RCC 7860 (cell line): ENCODE results near the gene TNFRSF1A.

Experiments
- DNase-seq: peaks from one replicate; pipeline ENCODE4 v3.0.0-alpha.2; 2015; ENCODE audit warnings: low spot score
- FAIRE-seq: peaks from 2 replicates; lab custom pipeline; 2012; peaks lifted over from hg19 to GRCh38; lab: Jason Lieb, UNC

TNFRSF1A gene

DNA sequence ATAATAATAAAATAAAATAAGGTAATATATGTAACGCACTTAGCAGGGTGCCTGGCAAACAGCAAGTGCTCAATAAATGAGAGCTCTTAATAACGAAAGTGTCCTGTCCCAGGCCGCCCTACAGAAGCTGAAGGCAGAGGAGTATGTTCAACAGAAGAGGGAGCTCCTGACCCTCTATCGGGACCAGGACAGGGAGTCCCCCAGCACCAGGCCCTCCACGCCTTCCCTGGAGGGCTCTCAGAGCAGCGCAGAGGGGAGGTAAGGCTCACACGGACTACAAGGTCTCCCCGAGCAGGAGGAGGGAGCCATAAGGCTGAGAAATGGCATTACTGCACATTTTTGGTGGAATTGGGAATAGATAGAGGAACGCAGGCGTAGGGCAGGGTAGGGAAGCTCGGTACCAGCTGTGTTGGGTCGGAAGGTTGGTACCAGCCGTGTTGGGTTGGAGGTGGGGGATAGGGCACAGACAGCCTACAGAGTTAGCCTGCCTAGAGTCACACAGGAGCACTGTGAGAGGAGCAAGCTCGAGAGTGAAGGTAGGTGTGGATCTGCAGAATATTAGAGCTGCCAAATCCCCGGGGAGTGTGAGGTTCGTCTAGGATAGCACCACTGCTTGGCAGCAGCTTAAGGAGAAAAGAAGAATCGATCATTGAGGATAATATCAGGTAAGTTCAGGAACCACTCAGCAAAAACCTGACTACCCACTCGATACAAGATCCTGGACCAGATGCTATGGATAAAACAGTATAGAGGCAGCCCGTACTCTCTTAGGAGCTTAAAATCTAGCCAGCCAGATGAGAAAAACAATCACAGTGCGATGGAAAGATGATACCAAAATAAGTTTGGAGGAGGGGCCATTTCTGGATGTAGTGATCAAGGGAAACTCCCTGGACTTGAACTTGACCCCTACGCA lies 15.3 kb downstream of the TNFRSF1A start:
- FAIRE-seq: no peak
- no peak for DNase-seq

DNA sequence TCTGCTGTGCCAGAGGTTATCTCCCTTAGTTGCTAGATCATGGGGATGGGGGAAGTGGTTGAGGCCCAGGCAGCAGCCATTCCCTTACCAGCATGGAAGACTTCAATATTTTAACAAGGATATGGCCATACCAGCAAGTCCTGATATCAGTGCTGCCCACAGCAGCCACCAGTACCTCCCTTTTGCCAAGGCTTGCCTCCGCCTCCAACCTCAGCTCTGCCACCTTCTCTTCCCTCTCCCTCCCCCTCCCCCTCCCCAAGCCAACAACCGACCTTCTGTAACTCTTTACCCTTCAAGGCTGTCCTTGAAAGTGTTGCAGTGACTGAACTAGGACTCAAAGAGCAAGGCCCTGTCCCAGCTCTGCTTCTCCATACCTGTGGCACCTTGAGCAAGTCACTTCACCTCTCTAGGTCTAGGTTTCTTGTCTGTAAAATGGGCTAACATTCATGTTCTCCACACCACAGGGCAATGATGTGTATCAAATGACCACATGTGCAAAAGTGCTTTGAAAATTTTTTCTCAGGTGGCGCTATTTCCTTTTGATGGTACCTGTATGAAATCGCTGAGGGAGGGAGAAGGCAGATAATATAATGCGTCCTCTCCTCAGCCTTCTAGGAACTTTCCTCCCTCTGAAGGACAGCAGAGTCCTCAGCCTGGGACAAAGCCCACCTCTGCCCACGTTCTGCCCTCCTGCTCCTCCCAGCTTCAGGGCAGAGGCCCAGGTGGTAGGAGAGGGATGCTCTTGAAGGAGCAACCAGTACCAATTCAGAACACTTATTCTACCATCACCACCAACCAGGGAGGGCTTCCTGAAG lies 16.7 kb downstream of the TNFRSF1A start:
- FAIRE-seq (no peak), DNase-seq (no peak)

DNA sequence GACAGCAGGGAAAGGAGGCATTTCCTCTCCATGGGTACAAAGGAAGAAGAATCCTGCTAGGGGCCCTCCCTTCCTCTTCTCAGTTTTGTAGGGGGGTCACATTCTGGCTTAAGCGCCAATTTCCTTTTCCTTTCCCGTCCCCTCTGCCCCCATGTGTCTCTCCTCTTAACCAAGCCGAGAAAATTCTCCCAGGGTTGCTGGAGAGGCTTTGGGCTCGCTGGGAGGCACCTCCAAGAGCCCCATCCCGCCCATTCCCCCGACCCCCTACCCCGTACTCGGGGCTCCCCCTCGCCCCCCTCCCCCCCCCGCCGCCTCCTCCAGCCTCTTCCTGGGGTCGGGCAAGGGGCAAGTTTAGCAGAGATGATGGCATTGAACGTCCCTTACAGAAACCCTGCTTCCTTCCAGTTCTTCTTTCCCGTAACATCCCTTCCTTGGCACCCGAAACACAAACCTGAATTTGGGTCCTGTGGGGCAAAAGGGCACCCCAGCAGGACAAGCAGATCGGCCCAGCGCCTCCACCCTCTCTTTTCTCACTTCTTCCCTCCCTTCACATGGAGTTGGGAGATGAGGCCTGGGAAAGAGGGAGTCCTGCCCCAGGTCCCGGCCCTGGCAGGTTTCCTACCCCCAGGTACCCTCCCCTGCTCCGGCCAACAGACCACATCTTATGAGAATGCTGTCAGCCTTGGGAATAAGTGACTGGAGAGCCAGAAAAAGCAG lies 17.7 kb downstream of the TNFRSF1A start:
- no peak for DNase-seq
- no peak for FAIRE-seq

DNA sequence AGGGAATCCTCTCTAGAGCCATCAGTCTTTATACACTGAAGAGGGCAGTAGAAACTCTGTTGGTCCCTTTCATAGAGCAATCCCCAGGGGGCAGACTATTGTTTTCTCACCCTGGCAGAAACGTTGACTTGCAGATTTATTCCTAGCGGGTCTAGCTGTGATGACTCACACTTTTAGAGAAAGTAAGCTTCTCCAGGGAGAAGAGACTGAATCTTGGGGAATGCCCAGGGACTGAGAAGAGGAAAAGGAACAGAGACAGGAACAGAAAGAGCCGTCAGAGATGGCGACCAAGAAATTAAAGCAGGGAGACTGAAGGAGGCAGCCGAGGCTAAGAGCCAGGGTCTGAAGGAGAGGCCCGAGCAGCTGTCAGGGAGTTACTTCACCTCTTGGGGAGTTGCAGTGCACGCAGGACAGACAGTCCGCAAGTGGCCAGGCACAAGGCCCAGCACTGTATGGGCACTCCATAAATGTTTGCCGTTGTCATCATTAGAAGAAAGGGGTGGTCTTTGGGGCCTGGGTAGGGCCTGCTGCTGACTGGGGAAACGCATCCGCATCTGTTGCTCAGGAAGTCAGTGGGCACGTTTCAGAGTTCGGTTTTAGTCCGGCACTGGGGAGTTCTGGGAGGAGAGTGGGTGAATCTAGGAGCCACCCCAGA lies 18.4 kb downstream of the TNFRSF1A start:
- peak; percentile 90 for FAIRE-seq
- peak; percentile 91 for DNase-seq

DNA sequence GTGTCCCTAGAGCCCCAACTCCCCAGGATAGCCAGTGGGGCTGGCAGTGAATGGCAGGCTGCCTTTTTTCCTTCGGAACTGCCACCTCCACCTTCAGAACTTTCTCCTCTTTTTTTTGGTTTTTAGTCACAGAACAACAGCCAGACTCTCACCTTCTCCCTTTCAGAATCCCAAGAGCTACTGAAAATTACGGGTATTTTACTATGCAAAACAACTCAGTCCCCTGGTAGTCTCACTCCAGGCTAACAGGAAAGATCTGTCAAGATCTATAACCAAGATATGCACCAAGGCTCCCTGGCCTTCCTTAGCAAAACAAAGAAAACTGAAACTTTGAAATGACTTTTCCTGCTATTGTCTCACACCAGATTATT lies 18.9 kb downstream of the TNFRSF1A start:
- DNase-seq (no peak), FAIRE-seq (no peak)

DNA sequence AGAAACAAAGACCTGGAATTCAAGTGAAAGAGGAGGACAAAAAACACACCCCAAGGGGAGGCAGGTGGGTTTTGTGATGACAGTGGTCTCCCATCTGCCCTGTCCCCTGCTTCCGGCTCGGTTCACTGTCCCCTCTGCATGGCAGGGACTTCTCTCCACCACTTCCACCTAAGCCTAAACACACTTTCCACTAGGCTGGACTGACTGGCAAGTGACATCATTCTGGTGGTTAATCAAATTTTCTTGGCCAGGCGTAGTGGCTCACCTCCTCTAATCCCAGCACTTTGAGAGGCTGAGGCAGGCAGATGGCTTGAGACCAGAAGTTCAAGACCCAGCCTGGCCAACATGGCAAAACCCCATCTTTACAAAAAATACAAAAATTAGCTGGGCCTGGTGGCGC lies 19.5 kb downstream of the TNFRSF1A start:
- FAIRE-seq: no peak

GRCh38 chr12:6321905-6322304 lies 20.0 kb downstream of the TNFRSF1A start:
- FAIRE-seq: no peak
- DNase-seq: no peak

More for the DNA sequence above, 19.5 kb downstream of the TNFRSF1A start:
- no peak for DNase-seq

GRCh38 chr12:6319446-6319845 lies 22.4 kb downstream of the TNFRSF1A start:
- FAIRE-seq (no peak), DNase-seq (no peak)

DNA sequence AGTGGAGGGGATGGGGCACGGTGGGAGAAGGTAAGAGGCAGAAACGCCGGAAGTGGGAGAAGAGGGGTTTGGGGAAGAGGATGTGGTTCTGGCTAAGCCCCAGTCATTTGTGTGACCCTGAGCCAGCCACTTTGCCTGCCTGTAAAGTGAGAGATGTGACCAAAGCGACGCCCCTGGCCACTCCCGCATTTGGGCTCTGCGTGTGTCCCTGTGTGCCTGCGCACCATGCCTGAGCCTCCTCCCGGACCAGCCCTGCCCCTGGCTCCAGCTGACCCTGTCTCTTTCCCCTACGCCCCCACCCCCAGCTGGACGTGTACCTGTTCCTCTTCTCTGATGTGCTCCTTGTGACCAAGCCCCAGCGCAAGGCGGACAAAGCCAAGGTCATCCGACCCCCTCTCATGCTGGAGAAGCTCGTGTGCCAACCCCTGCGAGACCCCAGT lies 23.4 kb downstream of the TNFRSF1A start:
- FAIRE-seq: no peak
- no peak for DNase-seq

DNA sequence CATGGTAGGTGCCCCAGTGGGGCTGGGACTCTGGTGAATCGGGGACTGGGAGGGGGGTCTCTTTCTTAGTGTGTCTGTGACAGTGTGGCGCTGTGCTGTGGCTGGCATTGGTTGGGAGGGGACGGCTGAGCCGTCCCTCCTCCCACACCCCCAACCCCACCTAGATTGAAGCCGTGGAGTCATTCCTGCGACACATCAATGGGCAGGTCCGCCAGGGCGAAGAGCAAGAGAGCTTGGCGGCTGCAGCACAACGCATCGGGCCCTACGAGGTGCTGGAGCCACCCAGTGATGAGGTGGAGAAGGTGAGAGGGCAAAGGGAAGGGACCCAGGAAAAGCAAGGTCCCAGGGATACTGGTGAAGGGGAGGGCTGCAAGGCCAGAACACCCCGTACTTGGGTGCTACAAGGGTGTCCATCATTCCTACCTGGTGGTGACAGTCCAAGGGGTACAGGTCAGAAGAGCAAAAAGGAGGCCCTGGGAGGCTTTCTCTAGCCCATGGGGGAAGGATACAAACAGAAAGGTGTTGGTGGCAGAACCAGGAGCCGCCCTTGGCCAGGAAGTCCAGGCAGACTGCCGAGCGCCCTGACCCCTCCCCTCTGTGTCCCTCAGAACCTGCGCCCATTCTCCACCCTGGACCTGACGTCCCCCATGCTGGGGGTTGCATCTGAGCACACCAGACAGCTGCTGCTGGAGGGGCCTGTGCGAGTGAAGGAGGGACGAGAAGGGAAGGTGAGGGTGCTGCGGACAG lies 24.0 kb downstream of the TNFRSF1A start:
- no peak for DNase-seq
- FAIRE-seq: no peak

DNA sequence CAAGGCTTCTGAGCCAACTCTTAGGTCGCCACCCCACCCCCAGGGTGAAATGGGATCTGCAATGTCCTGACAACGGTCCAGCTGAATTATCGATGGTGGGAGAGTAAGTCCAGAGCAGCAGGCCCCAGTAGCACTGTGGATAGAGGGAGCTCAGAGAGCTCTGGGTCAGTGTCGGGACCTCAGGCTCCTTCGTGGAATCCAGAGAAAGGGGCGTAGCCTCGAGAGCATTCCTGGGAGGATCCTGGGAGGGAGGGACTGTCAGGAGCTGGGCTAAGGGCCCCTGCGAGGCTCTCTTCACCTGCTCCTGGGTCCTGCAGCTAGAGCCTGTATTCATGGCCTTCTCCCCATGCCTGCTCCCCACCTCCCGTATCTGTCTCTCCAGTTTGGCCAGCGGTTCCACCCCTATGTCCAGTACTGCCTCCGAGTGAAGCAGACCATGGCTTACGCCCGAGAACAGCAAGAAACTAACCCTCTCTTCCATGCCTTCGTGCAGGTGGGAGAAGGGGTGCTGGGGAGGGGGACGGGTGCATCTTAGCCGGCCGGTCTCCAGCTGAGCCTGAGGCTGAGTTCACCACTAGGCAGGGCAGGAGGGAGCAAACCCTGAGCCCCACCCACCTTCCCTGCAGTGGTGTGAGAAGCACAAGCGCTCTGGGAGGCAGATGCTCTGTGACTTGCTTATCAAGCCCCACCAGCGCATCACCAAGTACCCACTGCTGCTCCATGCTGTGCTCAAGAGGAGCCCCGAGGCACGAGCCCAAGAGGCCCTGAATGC lies 24.8 kb downstream of the TNFRSF1A start:
- no peak for DNase-seq
- FAIRE-seq: no peak

DNA sequence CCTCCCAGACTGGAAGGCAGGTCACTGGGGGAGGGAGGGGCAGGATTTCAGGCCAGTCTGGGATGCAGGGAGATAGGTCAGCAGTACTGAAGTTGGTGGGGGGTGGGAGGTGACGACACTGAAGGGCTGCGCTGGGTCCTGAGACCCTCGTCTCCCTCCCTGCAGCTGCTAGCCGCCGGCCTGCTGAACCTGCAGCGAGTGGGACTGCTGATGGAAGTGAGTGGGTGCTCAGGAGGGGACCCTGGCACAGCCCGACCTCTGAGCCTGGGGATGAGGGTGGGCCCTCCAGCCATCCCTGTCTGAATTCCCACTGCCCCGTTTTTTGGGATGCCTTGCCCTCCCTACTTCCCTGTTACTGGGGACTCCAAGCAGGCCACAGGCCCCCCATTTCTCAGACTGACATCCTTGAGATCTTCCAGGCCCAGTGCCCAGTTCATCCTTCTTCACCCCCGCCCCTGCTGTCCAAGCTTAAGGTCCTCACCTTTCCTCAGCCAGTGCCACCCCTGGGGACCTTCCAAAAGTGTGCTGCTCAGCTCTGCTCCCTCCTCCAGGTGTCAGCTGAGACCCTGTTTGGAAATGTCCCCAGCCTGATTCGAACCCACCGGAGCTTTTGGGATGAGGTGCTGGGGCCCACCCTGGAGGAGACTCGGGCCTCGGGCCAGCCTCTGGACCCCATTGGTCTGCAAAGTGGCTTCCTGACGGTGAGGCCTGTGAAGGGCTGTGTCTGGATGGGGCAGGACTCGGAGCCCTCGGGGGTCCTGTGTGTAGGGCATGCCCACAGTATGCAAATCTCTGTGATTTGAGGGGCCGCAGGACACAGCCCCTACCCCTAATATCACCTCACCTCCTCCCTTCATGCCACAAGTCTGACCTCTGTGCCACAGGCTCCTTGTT lies 25.9 kb downstream of the TNFRSF1A start:
- no peak for DNase-seq
- no peak for FAIRE-seq

GRCh38 chr12:6315184-6315583 lies 26.7 kb downstream of the TNFRSF1A start:
- FAIRE-seq (no peak), DNase-seq (no peak)

- FAIRE-seq: no peak
- no peak for DNase-seq
Measured at GRCh38 chr12:6314776-6315175, 27.1 kb downstream of the TNFRSF1A start.

GRCh38 chr12:6313326-6313940 lies 28.4 kb downstream of the TNFRSF1A start:
- FAIRE-seq (no peak), DNase-seq (no peak)

DNA sequence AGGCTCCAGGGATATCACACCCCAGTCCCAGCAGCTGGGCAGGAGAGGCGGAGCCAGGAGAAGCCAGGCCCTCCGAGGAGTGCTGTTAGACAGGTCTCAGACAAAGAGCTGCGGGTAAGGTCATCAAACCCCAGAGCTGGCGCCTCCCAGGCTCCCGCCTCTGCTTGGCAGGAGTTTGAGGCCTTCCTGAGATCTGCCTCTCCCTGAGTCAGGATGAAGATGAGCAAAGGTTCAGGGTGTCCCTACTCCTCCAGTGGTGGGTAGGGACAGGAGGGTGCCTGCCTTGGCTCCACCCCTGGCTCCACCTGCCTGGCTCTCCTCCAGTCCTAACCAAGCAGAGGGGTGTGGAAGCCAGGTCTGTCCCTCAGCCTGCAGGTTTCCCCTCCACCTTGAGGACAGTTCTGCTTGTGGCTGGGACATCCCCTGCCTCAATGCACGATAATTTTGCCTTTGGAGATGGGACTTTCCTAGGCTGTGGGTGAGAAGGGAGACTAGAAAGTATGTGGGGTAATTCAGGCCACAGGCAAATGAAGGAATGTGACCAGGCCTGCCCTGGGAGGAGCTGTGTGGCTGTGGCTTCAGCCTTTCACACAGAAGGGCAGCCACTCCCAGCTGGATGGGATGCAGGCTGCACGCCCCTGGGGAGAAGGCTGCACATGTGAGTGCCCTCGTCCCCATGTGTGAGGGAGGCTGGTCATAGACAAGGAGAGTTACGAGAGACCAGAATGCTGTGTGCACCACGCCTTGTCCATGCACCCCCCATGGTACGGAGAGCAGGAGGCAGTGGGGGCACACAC lies 29.1 kb downstream of the TNFRSF1A start:
- FAIRE-seq: no peak
- no peak for DNase-seq
